DOHH2 (cell line): Measurements from ENCODE around the gene MGLL.

Experiments used
- EZH2phosphoT487 ChIP-seq: fragments of 200-600 bp; sonication (generic); IDR thresholded peaks from 2 replicates; pipeline ENCODE4 v1.6.1; 2017; ENCODE audit warnings: borderline replicate concordance, mild to moderate bottlenecking, antibody characterized with exemption, low read length, moderate library complexity, mixed read lengths
- TF ChIP-seq, protein P1 (sequence below): fragments of 200-600 bp; sonication (generic); IDR thresholded peaks from one replicate; pipeline ENCODE4 v1.5.1; 2014; ENCODE audit warnings: antibody characterized with exemption, mild to moderate bottlenecking, low read depth, low read length; ENCODE audit not compliant: poor library complexity, severe bottlenecking

DNA sequence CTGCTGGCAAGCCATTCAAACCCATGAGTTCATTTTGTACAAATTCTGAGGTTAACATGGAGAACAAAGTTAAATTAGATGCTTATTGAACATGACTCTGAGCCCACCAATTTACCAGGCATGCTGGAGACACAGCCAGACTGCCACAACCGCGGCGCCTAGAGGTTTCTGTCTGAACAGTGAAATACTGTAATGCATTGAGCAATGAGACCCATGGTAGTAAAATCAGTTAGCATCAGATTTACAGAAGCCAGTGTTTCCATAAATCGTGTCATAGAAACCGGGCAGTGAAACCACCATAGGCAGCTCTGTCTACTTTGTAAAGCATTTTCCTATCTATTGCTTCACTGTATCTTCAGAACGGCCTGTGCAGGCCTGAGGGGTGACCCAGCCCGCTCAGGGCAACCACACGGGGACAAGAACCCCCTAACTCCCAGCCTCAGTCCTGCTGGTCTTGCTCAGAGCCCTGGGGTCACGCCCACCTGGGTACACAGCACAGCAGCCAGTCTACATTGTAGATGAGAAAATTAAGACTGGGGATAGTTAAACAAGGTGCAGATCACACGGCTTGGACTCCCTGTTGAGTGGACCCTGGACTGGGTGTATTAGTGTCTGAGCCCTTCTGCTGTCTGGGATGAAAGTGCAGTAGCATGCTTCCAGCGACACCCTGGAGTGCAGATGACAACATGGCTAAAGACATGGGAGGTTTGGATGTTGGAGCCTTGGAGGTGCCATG lies 44.2 kb downstream of the MGLL start:
- TF ChIP-seq, protein P1, sequence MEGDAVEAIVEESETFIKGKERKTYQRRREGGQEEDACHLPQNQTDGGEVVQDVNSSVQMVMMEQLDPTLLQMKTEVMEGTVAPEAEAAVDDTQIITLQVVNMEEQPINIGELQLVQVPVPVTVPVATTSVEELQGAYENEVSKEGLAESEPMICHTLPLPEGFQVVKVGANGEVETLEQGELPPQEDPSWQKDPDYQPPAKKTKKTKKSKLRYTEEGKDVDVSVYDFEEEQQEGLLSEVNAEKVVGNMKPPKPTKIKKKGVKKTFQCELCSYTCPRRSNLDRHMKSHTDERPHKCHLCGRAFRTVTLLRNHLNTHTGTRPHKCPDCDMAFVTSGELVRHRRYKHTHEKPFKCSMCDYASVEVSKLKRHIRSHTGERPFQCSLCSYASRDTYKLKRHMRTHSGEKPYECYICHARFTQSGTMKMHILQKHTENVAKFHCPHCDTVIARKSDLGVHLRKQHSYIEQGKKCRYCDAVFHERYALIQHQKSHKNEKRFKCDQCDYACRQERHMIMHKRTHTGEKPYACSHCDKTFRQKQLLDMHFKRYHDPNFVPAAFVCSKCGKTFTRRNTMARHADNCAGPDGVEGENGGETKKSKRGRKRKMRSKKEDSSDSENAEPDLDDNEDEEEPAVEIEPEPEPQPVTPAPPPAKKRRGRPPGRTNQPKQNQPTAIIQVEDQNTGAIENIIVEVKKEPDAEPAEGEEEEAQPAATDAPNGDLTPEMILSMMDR, result no peak
- no peak for TF ChIP-seq EZH2phosphoT487
